NCI-H2227 (cell line): ENCODE data around the gene SYTL3.
"Not testable (repeated sequence)": the region's sequence is repeated elsewhere in the genome, so short reads cannot be mapped to it uniquely, and the experiment has no call there.

Experiments used
- DNase-seq: peaks from one replicate; lab custom pipeline; 2025; ENCODE audit not compliant: unreplicated experiment; lab: John Stamatoyannopoulos, UW

The SYTL3 gene, protein sequence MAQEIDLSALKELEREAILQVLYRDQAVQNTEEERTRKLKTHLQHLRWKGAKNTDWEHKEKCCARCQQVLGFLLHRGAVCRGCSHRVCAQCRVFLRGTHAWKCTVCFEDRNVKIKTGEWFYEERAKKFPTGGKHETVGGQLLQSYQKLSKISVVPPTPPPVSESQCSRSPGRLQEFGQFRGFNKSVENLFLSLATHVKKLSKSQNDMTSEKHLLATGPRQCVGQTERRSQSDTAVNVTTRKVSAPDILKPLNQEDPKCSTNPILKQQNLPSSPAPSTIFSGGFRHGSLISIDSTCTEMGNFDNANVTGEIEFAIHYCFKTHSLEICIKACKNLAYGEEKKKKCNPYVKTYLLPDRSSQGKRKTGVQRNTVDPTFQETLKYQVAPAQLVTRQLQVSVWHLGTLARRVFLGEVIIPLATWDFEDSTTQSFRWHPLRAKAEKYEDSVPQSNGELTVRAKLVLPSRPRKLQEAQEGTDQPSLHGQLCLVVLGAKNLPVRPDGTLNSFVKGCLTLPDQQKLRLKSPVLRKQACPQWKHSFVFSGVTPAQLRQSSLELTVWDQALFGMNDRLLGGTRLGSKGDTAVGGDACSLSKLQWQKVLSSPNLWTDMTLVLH

DNA sequence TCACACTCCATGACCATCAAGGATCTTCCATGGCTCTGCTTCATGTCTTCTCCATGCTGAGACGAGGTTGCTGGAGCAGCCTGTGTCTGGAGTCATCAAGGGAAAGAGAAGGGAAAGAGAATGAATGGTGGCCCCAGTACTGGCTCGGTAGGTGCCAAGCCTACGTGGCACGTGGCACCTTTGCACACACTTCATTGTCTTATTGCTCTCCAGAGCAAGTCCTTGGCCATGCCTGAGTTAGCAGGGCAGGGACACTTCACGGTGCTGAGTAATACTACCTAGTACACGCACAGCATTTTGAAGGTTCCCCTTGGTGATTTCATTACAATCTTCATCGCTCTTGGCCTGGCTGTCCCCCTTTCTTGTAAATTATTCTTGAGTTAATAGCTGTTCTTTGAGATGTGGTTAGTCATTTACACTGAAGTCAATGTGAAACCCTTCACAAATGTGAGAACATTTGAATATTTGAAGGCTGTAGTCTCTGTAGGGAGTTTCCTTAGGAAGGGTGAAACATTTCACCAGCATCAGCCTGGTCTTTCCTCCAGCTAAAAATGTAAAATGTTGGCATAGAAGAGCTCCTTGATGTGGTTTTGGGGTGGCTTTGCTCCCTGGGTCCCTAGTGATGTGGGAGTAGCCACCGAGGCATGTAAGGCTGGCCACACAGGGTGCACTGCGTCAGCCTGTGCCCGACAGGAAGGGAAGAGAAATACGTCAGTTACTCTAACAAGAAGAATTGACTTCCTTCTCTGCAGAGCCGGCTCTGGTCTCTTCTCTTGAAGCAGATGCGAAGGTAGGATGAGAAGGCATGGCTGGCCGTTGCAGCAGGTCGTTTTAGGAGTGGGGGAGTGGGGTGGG, at the start of gene SYTL3:
Gene SYTL3, plus strand, starts transcription at position 766 of the 855 bp plus-strand sequence. CDS start 13,215 bp downstream, outside the sequence.
- DNase-seq = no peak

DNA sequence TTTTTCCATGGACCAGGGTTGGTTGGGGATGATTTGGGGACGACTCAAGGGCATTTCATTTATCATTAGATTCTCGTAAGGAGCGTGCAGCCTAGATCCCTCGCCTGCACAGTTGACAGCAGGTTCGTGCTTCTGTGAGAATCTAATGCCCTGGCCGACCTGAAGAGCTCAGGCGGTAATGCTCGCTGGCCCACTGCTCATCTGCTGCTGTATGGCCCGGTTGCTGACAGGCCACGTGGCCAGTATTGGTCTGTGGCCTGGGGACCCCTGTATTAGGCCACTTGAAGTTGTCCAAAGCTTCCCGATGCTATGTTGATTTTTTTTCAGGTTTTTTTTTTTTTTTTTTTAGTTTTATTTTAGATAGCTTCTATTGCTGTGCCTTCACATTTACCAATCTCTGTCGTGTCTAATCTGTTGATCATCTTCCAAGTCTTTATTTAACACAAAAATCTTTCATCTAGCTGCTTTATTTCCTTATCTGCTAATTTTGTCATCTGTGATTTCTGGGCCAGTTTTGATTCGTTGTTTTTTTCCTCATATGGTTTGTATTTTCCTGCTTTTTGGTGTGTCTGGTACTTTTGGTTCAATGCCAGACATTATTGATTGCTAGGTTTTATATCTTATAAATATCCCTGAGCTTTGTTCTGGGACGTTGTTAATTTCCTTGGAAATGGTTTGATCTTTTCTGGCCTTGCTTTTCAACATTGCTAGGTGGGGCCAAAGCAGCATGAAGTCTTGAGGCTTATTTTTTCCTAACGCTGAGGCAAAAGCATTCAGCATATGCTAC, 46.4 kb upstream of the SYTL3 start:
- no peak for DNase-seq

DNA sequence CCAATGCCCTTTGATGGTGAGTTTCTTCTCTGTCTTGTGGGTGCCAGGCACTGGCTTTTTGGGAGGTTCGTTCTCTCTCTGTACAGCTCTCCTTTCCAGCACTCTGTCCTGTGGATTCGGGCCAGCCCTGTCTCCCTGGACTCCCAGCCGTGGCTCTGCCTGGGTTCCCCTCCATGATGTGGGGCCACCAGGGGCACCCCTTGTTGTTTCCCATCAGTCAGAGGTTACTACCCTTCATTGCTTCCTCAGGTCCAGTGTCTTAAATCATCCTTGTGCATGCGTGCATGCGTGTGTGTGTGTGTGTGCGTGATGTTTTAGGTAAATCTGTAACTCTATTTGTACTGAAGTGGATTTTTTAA, 45.8 kb upstream of the SYTL3 start:
- DNase-seq = no peak

DNA sequence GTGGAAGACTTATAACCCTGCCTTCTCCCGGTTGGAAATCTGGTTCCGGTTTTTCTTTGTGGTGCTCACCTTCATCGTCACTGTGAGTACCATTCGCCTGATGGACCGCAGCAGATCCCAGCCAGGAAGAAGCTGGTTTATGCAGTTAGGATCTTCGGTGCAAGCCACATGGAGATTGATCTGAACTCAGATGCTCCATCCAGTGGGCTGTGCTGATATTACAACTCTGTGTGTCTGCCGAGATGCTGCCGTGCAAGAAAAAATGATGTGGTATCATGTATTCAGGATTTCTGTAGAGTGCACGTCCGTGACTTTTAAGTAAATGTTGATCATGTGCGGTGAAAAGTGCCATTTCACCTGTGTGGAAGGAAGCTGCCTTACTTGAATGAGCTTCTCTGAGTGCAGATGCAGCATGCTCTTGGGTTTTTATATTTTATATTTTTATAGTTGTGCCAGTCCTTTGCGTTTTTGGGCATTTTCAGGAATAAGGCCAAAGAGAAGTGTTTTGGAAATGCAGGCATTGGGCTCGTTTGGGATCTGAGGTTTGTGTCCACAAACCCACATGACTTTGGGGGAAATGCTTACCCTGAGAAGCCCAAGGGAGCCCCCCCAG, 44.5 kb upstream of the SYTL3 start:
- peak; percentile 86 for DNase-seq

DNA sequence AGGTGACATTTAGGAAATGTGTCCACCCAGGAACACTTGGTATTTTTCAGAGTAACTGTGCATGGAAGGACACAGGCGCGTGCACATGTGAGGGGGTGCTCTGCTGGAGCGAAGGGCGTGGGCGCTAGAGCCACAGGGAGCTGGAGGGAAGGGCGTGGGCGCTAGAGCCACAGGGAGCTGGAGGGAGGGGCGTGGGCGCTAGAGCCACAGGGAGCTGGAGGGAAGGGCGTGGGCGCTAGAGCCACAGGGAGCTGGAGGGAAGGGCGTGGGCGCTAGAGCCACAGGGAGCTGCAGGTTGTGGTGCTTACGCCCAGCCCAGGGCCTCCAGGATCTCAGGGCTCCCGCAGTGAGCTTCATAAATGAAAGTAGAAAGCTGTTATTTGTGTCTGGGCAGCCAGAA, 43.8 kb upstream of the SYTL3 start:
- not testable (repeated sequence) for DNase-seq

DNA sequence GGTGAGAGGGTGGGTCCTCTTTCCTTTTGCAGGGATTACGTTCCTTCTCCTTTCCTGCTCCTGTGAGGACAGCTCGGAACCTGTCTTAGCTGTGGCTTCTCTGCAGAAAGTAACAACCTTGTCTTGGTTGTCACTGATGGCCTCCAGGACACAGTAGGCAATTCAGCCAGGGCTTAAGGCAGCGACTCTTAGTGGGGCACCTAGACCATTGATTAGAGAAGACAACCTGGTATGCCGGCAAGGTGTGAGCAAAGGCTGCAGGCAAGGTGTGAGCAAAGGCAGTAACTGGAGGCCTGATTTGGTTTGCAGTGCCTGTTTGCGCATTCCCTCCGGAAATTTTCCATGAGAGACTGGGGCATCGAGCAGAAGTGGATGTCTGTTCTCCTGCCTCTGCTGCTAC, 42.9 kb upstream of the SYTL3 start:
- no peak for DNase-seq

DNA sequence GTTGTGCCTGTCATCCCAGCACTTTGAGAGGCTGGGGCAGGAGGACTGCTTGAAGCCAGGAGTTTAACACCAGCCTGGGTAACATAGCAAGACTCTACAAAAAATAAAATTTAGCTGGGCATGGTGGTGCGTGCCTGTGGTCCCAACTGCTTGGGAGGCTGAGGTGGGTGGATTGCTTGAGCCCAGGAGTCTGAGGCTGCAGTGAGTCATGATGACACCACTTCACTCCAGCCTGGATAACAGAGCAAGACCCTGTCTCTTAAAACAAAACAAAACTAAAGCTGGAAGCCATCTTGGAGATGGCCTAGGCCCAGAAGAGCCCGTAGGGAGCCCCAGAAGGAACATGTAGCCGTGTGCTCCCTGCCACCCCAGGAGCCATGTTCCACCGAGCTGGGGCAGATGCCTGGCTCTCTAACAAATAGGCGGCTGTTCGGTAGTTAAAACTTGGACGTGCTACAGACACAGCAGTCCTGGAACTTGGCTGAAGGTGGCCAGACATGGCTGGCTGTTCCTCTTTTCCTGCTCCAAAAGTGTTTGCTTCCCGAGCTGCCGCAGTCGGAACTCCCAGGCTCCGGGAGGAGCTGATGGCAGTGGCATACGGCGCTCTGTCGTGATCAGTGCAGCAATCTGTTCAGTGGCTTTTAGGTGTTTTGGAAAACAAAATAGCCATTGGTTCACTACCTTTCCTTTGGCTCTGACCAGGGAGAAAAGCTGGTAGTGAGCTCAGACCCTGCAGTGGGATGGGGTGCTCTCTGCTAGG, 42.3 kb upstream of the SYTL3 start:
- DNase-seq = no peak

DNA sequence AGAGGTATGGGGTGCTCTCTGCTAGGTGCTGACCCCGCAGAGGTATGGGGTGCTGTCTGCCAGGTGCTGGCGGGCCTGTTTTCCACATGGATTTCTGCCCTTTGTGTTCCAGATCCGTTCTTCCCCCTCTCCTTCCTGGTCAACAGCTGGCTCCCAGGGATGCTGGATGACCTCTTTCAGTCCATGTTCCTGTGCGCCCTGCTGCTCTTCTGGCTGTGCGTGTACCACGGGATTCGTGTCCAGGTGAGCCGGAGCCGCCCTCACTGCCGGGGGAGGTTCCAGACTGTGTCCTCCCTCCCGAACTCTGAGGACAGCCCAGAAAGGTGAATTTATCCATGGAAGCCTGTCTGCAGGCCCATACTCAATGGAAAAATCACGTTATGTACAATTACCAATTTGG, 41.6 kb upstream of the SYTL3 start:
- DNase-seq = no peak

DNA sequence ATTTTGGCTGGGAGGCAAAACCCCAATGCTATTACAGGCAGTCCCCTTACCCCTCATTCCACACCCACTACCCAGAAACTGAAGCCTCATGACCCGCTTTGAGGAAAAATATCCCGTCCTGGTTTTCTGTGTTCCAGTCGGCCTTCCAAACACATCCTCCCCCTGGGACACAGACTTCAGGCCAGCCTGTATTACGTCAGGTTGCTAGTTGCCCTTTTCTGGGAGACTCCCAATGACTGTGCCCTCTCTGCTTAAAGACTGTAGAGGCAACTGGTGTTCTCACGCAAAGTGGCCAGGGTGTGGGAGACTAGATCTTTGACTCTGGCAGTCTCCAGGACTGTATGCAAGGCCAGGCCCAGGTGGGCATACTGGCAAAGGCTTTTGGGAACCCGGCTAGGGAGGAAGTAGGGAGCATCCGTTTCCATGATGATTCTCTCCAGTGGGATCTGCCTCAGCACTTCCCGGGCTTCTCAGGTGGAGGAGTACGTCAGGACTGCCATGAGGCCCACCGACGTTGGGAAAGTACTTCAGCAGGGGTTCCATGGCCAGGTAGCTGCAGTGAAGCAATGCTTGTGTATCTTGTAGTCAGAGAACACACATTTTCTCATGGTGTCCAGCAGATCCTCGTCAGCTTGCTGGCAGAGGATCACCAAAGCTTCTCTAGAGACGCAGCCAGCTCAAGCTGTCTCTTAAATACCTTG, 40.2 kb upstream of the SYTL3 start:
- DNase-seq = no peak

DNA sequence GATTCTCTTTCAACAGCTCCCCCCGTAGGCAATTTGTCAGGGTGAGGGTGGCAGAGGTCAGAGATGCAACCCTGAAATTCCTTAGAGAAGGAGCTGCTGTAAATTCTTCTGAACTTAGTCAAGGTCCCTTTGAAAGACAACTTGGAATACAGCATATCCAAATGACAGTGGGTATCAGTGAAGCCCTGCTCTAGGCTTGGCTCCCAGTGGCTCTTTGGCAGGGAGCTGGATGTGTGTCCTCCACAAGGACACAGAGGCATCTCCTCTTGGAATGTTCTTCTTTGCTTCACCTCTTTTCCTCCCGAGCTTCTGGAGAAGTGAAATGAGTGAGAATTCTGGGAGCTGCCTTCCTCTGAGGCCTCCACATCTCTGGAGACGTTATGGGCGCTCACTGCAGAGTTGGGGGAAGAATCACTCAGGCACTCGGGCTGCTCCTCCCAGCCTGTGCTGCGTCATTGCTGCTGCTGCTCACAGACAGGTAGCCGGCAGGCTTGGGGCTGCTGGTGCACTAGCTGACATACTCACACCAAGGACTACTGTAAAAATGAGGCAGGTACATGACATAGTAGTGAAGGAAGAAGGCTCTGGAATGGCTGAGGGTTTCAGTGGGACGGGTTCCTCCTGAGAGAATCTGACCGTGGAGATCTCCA, 39.4 kb upstream of the SYTL3 start:
- DNase-seq = no peak

DNA sequence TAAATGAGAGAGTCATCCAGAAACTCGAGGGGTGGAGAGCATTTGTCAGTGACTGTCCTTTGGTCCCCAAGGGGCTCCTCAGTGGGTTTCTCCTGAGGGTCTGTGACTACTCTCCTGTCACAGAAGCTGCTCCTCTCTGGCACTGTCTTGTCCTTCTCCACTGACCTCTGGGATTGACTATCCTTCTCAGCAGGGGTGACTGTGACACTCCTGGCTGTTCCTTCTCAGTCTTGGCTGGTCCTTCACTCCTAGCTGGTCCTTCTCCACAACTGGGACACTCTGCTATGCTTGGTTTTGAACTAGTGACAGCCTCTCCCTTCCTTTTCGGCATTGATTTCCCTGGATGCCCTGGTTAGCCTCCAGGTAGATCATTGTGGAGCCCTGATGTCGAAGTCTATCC, 38.8 kb upstream of the SYTL3 start:
- no peak for DNase-seq

DNA sequence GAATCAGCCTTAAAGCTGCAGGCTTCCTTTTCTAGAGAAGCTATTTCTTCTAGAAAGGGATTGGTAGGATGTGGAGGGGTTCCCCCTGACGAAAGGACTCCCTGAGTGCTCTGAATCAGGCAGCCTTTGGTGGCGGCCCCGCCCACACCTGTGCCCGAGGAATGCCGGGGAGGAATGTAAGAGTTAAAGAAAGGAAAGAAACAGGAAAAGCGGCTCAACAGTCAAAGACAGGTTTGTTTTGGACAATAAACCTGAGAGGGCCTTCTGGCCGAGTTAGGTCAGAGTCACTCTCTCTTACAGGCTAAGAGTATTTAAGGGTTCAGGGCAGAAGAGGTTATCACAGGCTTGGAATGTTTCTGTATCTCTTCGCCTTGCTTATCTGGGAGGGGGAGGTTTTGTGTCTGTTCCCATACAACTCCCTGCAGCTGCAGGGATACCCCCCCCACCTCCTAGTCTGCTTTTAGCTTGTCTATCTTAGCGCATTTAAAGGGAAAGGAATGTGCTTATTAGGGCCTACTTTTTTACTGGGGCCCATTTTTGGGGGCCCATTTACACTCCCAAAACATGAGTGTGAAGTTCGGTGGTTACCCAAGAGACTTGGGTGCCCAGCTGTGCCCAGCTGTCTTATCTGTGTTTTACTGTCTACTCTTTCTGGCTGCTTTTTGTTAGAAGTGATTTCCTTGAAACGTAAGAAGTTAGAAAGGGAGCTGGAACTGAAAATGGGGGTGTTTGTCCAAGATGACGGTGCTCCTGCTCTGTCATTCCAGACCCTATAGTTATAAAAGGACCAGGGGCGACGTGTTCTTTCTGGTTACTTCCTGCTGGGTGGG, 38.1 kb upstream of the SYTL3 start:
- no peak for DNase-seq

DNA sequence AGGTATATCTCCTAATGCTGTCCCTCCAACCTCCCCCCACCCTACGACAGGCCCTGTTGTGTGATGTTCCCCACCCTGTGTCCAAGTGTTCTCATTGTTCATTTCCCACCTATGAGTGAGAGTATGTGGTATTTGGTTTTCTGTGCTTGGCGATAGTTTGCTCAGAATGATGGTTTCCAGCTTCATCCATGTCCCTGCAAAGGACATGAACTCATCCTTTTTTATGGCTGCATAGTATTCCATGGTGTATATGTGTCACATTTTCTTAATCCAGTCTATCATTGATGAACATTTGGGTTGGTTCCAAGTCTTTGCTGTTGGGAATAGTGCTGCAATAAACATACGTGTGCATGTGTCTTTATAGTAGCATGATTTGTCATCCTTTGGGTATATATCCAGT, 35.2 kb upstream of the SYTL3 start:
- DNase-seq = not testable (repeated sequence)

DNA sequence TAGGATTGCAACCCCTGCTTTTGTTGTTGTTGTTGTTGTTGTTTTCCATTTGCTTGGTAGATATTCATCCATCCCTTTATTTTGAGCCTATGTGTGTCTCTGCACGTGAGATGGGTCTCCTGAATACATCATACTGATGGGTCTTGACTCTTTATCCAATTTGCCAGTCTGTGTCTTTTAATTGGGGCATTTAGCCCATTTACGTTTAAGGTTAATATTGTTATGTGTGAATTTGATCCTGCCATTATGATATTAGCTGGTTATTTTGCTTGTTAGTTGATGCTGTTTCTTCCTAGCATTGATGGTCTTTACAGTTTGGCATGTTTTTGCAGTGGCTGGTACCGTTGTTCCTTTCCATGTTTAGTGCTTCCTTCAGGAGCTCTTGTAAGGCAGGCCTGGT, 31.6 kb upstream of the SYTL3 start:
- not testable (repeated sequence) for DNase-seq

DNA sequence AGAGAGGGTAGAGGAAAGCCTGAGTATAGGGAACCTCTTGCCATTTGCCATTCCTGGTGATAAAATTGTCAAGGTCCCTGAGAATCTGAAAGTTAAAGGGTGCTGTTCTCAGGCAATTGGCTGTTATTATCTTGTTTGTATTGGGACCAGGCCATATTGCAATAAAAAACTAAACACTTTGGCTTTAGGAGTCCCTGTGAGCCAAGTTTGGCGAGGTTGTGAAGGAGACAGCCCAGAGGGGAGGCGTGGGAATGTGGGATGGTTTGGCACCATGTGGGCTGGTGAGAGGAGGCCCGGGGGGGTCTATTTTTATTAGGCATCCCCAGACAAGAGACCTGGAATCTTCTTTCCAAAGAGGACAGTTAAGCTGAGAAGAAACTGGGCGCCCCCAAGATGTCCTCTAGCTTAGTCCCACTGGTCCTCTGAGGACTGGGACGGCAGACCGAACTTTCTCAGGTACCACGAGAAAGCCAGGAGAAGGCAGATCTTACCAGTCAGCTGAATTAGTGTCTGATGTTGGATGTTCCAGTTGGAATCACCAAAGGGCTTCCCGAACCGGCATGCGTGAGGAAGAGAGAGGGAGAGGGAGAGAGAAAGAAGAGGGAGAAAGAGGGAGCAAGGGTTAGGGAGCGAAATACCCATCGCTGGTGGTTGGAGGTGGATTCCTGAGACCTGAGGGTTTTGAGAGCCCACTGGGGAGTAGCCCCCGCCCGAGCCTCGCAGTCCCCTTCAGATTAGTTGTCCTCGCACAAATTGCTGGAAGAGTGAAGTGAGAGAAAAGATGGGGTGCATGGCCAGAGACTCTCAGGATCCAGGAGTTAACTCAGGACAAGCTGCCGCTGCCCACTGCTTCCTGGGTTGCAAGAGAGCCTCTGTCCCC, 29.7 kb upstream of the SYTL3 start:
- no peak for DNase-seq

DNA sequence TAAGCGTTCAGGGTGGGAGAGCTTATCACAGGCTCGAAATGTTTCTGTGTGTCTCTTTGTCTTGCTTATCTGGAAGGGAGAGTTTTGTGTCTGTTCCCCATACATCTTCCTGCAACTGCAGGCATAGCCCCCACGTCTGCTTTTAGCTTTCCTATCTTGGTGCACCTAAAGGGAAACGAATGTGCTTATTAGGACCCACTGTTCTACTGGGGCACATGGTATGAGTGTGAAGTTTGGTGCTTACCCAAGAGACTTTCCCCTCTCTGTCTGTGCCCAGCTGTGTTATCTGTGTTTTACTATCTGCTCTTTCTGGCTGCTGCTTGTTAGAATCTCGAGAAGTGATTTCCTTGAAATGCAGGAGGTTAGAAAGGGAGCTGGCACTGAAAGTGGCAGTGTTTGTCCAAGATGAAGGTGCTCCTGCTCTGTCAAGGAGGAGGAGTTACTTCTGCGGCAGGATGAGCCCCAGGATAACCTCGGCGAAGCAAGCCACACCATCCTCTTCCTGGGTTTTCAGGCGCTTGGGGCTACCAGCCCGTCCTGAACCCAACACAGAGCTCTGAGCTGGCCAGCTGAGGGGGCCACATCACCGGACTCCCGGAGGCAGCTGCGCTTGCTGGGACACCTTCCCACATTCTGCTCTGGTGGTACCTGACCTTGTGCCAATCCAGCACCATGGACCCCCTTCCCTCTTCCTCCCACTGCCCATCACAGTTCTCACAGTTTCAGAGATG, 28.7 kb upstream of the SYTL3 start:
- no peak for DNase-seq
